ENCODE data around the gene SP9.
A peak's percentile ranks its signal among the peaks of the same experiment; 100 is the strongest.
"Not testable (repeated sequence)": the region's sequence is repeated elsewhere in the genome, so short reads cannot be mapped to it uniquely, and the experiment has no call there.

The SP9 gene

DNA sequence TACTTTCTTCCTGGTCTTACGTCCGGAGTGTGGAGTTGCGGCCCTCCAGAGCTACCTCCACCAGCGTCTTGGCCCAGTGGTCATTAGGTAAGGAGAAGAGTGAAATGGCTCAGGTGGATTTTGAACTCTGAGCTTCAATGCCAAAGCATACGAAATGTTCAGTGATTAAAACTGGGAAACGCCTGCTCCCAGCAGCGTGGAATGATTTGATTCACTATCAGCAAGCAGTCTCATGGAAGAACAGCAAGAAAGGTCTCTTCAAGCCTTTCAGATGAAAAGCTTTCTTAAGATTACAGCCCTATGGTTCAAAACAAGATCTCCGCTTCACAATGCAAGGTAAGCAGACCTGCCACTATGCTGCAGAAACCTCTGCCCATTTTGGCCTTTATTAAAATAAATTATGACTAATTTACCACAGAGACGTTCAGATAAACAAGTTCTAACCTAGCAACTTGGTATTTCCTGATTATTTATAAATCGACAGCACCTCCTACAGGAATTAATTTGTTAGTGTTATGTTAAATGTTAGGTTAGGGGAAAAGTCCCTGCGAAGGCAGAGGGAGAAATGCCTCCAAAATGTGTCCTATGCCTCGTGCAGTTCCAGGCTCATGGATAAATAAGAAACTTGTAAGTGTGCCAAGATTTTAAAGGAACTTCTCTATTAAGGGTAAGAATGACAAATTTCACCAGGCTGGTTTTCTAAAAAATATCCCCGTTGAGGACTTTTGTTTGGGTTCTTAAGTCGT lies 10.1 kb downstream of the SP9 start:
- DNase-seq (ENCODE audit: low spot score) = peak; percentile 33

DNA sequence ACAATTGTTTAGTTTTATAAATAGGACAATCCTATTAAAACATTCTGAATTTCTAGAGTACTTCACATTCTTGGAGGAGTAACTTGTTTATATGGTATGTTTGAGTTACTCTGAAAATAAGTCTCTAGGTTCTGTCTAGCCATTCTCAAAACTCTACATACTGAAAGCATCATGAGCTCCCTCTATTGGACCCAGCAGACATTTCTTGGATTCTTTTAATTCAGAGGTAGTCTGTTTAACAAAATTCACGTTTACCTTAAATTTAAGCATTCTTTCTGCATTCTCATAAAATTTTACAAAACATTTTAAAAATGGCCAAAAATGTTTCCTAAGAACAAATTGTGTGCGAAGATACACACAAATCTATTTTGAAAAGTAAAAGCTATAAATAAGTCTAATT lies 15.3 kb downstream of the SP9 start:
- peak; percentile 16 for DNase-seq (ENCODE audit: low spot score)

DNA sequence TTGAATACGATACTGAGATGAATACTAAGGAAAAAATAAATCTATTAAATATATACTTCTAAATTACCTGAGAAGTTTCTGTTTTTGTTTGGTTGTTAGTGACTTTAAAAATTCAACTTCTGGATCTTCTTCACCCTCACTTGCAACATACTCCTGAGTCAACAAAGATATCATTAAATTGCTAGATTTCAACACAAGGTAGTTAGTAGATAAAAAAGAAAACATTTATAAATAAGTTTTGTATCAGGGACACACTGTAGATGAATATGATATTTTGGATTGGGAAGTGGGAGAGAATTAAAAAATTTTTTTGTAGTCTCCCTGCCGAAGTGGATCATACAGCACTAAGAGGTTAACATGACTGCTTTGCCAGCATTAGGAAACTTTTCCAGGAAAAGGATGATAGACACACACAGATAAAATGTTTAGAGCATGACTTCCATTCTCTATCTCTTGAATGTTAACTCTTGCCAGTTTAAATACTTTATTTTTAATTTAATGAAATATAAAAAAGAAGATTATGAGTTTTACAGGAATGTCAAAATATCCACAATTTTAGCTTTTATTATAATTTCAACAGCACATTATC lies 15.9 kb downstream of the SP9 start:
- no peak for DNase-seq (ENCODE audit: low spot score)

DNA sequence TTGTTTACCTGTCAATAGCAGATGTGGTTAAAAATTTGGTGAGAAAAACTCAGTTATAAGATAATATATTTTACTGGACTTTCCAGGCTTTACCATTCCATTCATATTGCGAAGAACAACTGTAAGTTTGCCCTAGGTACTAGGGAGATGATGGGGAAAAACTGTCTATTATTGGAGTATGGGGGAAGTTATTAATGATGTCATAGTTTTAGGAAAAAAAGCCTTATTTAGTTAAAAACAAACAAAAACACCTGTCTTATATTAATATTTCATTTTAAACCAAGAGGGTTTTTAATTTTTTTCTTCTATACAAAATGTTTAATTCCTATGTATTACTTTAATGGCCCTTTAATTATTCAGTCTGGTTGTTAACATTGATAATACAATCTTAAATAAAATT lies 18.2 kb downstream of the SP9 start:
- no peak for DNase-seq (ENCODE audit: low spot score)

DNA sequence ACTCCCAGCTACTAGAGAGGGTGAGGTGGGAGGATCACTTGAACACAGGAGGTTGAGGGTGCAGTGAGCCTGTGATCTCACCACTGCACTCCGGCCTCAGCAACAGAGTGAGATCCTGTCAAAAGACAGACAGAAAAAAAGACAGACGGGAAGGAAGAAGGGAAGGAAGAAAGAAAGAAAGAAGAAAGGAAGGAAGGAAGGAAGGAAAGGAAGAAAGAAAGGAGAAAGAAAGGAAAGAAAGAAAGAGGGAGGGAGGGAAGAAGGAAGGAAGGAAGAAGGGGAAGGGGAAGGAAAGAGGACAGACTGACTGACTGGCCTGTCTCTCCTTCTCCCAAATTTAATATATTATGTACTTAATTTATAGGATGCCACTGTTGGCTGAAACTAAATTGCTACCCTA lies 21.6 kb downstream of the SP9 start:
- DNase-seq (ENCODE audit: low spot score) = no peak

DNA sequence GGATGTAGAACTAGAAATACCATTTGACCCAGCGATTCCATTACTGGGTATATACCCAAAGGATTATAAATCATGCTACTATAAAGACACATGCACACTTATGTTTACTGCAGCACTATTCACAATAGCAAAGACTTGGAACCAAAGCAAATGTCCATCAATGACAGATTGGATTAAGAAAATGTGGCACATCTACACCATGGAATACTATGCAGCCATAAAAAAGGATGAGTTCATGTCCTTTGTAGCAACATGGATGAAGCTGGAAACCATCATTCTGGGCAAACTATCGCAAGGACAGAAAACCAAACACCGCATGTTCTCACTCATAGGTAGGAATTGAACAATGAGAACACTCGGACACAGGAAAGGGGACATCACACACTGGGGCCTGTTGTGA lies 24.9 kb downstream of the SP9 start:
- DNase-seq (ENCODE audit: low spot score) = not testable (repeated sequence)

DNA sequence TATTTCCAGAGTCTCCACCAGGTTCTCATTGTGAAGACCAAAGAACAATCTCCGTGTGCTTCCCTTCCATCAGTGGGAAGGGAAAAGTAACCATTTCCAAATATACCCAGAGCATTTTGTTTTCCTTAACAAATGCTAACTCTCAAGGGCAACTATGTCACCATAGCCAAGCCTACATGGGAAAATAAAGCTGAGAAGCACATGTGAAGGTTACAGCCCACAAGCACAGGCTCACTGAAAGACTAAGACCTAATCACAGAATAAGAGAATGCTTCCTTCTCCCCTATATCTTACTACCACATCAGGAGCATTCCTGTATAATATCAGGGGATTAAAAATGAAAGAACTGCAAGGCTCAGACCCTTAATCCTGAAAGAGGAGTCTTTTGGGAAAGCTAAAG lies 28.2 kb downstream of the SP9 start:
- DNase-seq (ENCODE audit: low spot score) = no peak

DNA sequence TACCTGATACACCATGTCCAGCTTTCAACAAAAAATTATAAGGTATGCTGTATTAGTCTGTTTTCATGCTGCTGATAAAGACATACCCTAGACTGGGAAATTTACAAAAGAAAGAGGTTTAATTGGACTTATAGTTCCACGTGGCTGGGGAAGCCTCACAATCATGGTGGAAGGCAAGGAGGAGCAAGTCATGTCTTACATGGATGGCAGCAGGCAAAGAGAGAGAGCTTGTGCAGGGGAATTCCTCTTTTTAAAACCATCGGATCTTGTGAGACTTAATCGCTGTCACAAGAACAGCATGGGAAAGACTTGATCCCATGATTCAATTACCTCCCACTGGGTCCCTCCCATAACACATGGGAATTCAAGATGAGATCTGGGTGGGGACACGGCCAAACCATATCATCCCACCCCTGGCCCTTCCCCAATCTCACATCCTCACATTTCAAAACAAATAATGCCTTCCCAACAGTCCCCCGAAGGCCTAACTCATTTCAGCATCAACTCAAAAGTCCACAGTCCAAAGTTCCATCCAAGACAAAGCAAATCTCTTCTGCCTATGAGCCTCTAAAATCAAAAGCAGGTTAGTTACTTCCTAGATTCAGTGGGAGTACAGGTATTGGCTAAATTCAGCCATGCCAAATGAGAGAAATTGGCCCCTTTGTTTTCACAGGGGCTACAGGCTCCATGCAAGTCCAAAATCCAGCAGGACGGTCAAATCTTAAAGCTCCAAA lies 28.9 kb downstream of the SP9 start:
- not testable (repeated sequence) for DNase-seq (ENCODE audit: low spot score)

DNA sequence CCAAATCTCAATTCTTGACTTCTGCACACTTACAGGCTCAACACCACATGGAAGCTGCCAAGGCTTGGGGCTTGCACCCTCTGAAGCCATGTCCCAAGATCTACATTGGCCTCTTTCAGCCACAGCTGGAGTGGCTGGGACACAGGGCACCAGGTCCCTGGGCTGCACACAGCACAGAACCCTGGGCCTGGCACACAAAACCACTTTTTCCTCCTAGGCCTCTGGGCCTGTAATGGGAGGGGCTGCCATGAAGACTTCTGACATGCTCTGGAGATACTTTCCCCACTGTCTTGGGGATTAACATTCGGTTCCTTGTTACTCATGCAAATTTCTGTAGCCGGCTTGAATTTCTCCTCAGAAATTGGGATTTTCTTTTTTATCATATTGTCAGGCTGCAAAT lies 29.9 kb downstream of the SP9 start:
- DNase-seq (ENCODE audit: low spot score) = no peak

DNA sequence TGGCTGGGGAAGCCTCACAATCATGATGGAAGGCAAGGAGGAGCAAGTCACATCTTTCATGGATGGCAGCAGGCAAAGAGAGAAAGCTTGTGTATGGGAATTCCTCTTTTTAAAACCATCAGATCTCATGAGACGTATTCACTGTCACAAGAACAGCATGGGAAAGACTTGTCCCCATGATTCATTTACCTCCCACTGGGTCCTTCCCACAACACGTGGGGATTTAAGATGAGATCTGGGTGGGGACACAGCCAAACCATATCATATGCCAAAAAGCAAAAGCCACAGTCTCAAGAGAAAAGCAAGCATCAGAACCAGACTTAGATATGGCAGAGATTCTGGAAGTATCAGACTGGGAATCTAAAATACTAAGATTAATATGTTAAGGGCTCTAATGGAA lies 30.8 kb downstream of the SP9 start:
- no peak for DNase-seq (ENCODE audit: low spot score)

DNA sequence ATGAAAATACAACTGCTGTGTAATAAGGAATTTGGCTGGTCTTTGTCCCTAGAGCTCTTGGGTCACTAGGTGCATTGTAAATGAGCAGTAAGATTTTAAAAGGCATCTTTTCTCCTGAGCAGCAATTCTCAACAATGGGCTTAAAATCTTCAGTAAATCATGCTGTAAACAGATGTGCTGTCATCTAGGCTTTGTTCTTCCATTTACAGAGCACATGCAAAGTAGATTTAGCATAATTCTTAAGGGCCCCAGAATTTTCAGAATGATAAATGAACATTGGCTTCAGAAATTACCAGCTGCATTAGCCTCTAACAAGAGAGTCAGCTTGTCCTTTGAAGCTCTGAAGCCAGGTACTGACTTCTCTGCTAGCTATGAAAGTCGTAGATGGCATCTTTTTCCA lies 33.9 kb downstream of the SP9 start:
- no peak for DNase-seq (ENCODE audit: low spot score)

DNA sequence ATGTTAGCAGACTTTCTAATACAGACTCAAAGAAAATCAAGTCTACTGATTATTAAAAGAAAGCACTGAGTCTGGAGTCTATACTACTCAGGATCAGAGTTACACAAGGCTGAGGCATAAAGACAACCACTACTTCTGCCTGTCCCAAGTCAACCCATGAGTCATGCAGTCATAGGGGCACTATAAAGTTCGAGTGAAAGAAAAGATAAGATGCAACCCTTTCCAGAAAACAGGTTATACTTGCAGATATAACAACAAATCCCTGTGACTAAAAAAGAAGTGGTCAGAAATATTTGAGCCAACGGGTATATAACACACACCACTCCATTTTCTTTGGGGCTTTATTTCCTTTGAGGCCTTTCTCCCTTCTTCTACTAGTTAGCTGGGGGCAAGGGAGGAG lies 42.2 kb downstream of the SP9 start:
- DNase-seq (ENCODE audit: low spot score) = no peak

DNA sequence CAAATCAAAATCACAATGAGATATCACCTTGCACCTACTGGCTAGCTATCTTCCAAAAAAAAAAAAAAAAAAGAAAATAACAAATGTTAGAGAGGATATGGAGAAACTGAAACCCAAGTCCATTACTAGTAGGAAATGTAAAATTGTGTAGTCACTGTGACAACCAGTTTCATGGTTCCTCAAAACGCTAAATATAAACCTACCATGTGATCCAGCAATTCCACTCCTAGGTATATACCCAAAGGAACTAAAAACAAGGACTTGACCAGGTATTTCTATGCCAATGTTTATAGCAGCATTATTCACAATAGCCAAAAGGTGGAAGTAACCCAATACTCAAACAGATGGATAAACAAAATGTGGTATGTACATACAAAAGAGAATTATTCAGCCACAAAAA lies 49.0 kb downstream of the SP9 start:
- DNase-seq (ENCODE audit: low spot score) = peak; percentile 16

DNA sequence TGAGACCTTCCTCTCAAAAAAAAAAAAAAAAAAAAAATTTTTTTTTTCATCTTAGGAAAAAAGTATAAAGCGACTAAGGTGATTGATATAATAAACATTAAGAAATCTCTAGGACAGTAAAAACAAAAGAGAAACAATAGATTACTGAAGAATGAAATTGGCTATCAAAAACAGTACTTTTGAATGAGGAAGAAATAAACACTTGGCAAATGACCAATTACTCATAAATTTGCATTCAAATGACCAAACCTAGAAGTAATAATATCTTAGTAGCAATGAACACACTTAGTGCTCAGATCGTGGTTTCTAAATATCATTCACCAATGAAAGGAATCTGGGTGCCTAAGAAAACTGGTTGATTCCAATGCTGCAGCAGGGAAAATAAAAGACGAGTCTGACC lies 50.4 kb downstream of the SP9 start:
- DNase-seq (ENCODE audit: low spot score) = no peak
